ENCODE measurements around the gene ADAMTSL3.

DNA sequence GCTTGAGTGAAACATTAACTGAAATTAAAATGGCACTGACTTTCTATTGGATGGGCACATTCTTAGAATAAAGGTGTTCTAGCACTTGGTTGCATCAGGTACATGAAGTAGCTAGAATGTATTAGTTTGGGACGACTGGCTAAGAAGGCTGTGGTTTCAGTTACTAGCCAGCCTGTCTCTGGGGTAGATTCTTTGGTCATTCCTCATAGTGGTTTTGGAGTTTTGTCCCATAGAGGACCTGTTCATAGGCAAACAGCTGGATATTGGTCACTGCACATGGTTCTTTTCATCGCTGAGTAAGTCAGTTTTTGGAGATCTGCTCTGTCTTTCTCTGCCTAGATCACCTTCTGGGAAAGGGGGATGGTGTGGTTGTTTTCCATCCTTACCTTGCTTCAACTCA, 55.3 kb downstream of the ADAMTSL3 start:
- TF ChIP-seq, protein P1, sequence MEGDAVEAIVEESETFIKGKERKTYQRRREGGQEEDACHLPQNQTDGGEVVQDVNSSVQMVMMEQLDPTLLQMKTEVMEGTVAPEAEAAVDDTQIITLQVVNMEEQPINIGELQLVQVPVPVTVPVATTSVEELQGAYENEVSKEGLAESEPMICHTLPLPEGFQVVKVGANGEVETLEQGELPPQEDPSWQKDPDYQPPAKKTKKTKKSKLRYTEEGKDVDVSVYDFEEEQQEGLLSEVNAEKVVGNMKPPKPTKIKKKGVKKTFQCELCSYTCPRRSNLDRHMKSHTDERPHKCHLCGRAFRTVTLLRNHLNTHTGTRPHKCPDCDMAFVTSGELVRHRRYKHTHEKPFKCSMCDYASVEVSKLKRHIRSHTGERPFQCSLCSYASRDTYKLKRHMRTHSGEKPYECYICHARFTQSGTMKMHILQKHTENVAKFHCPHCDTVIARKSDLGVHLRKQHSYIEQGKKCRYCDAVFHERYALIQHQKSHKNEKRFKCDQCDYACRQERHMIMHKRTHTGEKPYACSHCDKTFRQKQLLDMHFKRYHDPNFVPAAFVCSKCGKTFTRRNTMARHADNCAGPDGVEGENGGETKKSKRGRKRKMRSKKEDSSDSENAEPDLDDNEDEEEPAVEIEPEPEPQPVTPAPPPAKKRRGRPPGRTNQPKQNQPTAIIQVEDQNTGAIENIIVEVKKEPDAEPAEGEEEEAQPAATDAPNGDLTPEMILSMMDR (IDR thresholded peaks at IDR 0.05; ENCODE audit: control extremely low read depth in 1 of 3, insufficient read depth in 1 of 3, low read depth in 1 of 3, low read length in 3 of 3) = no peak
- TF ChIP-seq SUZ12 (IDR thresholded peaks at IDR 0.05; ENCODE audit: low read length) = no peak
- TF ChIP-seq POLR2A (IDR thresholded peaks at IDR 0.05; ENCODE audit: control extremely low read depth in 1 of 2, low read depth in 2 of 2, low read length in 2 of 2) = no peak
- no peak for TF ChIP-seq CHD1 (IDR thresholded peaks at IDR 0.05; ENCODE audit: low read depth, low read length)
- TF ChIP-seq ZNF274 (IDR thresholded peaks at IDR 0.05; ENCODE audit: borderline replicate concordance, extremely low read depth, low read length) = no peak
- no peak for TF ChIP-seq EP300 (IDR thresholded peaks at IDR 0.05; ENCODE audit: borderline replicate concordance in 1 of 2, low read depth in 2 of 2, low read length in 2 of 2)
- no peak for TF ChIP-seq EZH2 (IDR thresholded peaks at IDR 0.05; ENCODE audit: low read depth, low read length, severe bottlenecking)
- TF ChIP-seq, protein P2, sequence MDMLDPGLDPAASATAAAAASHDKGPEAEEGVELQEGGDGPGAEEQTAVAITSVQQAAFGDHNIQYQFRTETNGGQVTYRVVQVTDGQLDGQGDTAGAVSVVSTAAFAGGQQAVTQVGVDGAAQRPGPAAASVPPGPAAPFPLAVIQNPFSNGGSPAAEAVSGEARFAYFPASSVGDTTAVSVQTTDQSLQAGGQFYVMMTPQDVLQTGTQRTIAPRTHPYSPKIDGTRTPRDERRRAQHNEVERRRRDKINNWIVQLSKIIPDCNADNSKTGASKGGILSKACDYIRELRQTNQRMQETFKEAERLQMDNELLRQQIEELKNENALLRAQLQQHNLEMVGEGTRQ (IDR thresholded peaks at IDR 0.05; ENCODE audit: low read length) = no peak
- no peak for TF ChIP-seq RAD21 (IDR thresholded peaks at IDR 0.05 in 1 of 2, conservative IDR thresholded peaks at IDR 0.05 in 1 of 2; ENCODE audit: low read depth in 2 of 2, low read length in 2 of 2)
- TF ChIP-seq HDAC2 (IDR thresholded peaks at IDR 0.05; ENCODE audit: borderline replicate concordance in 1 of 2, low read depth in 2 of 2, low read length in 2 of 2) = no peak
- TF ChIP-seq, protein P3, sequence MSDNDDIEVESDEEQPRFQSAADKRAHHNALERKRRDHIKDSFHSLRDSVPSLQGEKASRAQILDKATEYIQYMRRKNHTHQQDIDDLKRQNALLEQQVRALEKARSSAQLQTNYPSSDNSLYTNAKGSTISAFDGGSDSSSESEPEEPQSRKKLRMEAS (IDR thresholded peaks at IDR 0.05) = no peak
- no peak for TF ChIP-seq CEBPB (IDR thresholded peaks at IDR 0.05; ENCODE audit: low read depth, low read length)
- TF ChIP-seq SRF (IDR thresholded peaks at IDR 0.05; ENCODE audit: low read depth, low read length) = no peak
